ENCODE measurements around the gene GPR34. TPM values are rescaled to one million over a fixed set of nuclear protein-coding genes. Genes with fewer than 3 reads are reported as not detected.
"Not testable (repeated sequence)": the region's sequence is repeated elsewhere in the genome, so short reads cannot be mapped to it uniquely, and the experiment has no call there.

GPR34 gene
- 28.0 TPM for total RNA-seq
- long read RNA-seq, transcript GPR34-202 (3 exons, 1,928 nt) = major isoform, 23 of 31 reads
- long read RNA-seq, partial matches to known transcripts = 2 of 31 reads
- long read RNA-seq, other reads (novel, unspliced or antisense) = 4 of 31 reads

GRCh38 chrX:41688835-41689234 lies at the start of gene GPR34:
TSS of gene GPR34 (plus strand) at chrX:41688973. CDS start at chrX:41695634, 6,661 bp downstream.
- TF ChIP-seq CTCF (IDR thresholded peaks at IDR 0.05) = no peak
- intact Hi-C loops (cut with DNase I) = no loop called here
- H3K9me3 ChIP-seq = no peaks in the 10 kb centered on the region
- H3K4me3 ChIP-seq = peak within 1 kb of the TSS; percentile 28
- peak within 1 kb of the TSS; percentile 51 for H3K27ac ChIP-seq
- H3K4me1 ChIP-seq = no peaks in the 10 kb centered on the region
- ATAC-seq (no peak), DNase-seq (no peak)
- no peaks in the 10 kb centered on the region for H3K27me3 ChIP-seq
- no peaks in the 10 kb centered on the region for H3K36me3 ChIP-seq

- H3K4me1 ChIP-seq; H3K36me3 ChIP-seq; H3K4me3 ChIP-seq; intact Hi-C loops (cut with DNase I); H3K27ac ChIP-seq; ATAC-seq; H3K27me3 ChIP-seq; H3K9me3 ChIP-seq; DNase-seq: not testable (repeated sequence)
Measured at GRCh38 chrX:41646201-41646600, 42.6 kb upstream of the GPR34 start.

- Histone ChIP-seq H3K27ac (no peak overlapping the region), H3K27me3 (no peaks in the 10 kb centered on the region), H3K4me3 (no peak overlapping the region), H3K9me3 (no peaks in the 10 kb centered on the region), H3K4me1 (no peaks in the 10 kb centered on the region), H3K36me3 (peaks cover 6% of the 10 kb centered on the region)
- DNase-seq (no peak), ATAC-seq (no peak)
- intact Hi-C loops (cut with DNase I) = no loop called here
- no peak for TF ChIP-seq CTCF (IDR thresholded peaks at IDR 0.05)
Measured at GRCh38 chrX:41653125-41653524, 35.6 kb upstream of the GPR34 start.

GRCh38 chrX:41655101-41655500 lies 33.7 kb upstream of the GPR34 start:
- no peak for TF ChIP-seq CTCF (IDR thresholded peaks at IDR 0.05)
- Histone ChIP-seq H3K36me3 (peaks cover 14% of the 10 kb centered on the region), H3K4me3 (no peak overlapping the region), H3K9me3 (no peaks in the 10 kb centered on the region), H3K27ac (no peak overlapping the region), H3K4me1 (no peaks in the 10 kb centered on the region), H3K27me3 (no peaks in the 10 kb centered on the region)
- intact Hi-C loops (cut with DNase I) = no loop called here
- no peak for ATAC-seq
- DNase-seq = no peak

- ATAC-seq = no peak
- Histone ChIP-seq H3K27ac (no peak overlapping the region), H3K4me3 (no peak overlapping the region), H3K27me3 (no peaks in the 10 kb centered on the region), H3K36me3 (peaks cover 14% of the 10 kb centered on the region), H3K4me1 (no peaks in the 10 kb centered on the region), H3K9me3 (no peaks in the 10 kb centered on the region)
- no peak for DNase-seq
- intact Hi-C loops (cut with DNase I) = no loop called here
- no peak for TF ChIP-seq CTCF (IDR thresholded peaks at IDR 0.05)
Measured at GRCh38 chrX:41655631-41656030, 33.1 kb upstream of the GPR34 start.

- intact Hi-C loops (cut with DNase I) = no loop called here
- DNase-seq (no peak), ATAC-seq (no peak)
- peaks cover 14% of the 10 kb centered on the region for H3K36me3 ChIP-seq
- no peak for TF ChIP-seq CTCF (IDR thresholded peaks at IDR 0.05)
- no peaks in the 10 kb centered on the region for H3K27me3 ChIP-seq
- H3K9me3 ChIP-seq = no peaks in the 10 kb centered on the region
- H3K4me1 ChIP-seq = no peaks in the 10 kb centered on the region
- no peak overlapping the region for H3K27ac ChIP-seq
- H3K4me3 ChIP-seq = no peak overlapping the region
Measured at GRCh38 chrX:41661366-41662095, 27.2 kb upstream of the GPR34 start.

Measured in upper lobe of right lung (tissue), 1 donor.